Gastroesophageal sphincter (tissue), 3 donors: ENCODE measurements around the gene ZNF302.

Experiments used
- EP300 ChIP-seq: sonication (generic); formaldehyde crosslinking; IDR thresholded peaks from one replicate; pipeline ENCODE4 v1.6.1; 2017; ENCODE audit warnings: antibody characterized with exemption, mild to moderate bottlenecking
- TF ChIP-seq, protein P1 (sequence below), 4 experiments: fragments of 200-600 bp in 2 of 4; fragments of 450-650 bp in 2 of 4; sonication (generic) in 1 of 4; IDR thresholded peaks; one replicate each; pipeline ENCODE4 v1.5.1; 2017 to 2019; ENCODE audit warnings: antibody characterized with exemption in 4 of 4, mild to moderate bottlenecking in 2 of 4, moderate library complexity in 2 of 4

GRCh38 chr19:34733266-34733745, 55.8 kb downstream of the ZNF302 start:
- no peak for TF ChIP-seq EP300
- TF ChIP-seq, protein P1, sequence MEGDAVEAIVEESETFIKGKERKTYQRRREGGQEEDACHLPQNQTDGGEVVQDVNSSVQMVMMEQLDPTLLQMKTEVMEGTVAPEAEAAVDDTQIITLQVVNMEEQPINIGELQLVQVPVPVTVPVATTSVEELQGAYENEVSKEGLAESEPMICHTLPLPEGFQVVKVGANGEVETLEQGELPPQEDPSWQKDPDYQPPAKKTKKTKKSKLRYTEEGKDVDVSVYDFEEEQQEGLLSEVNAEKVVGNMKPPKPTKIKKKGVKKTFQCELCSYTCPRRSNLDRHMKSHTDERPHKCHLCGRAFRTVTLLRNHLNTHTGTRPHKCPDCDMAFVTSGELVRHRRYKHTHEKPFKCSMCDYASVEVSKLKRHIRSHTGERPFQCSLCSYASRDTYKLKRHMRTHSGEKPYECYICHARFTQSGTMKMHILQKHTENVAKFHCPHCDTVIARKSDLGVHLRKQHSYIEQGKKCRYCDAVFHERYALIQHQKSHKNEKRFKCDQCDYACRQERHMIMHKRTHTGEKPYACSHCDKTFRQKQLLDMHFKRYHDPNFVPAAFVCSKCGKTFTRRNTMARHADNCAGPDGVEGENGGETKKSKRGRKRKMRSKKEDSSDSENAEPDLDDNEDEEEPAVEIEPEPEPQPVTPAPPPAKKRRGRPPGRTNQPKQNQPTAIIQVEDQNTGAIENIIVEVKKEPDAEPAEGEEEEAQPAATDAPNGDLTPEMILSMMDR (IDR thresholded peaks at IDR 0.05) = no peak
